ENCODE measurements around the gene CTDSPL.
"Not testable (repeated sequence)": the region's sequence is repeated elsewhere in the genome, so short reads cannot be mapped to it uniquely, and the experiment has no call there.

CTDSPL gene

GRCh38 chr3:38030126-38031021 is 168.7 kb downstream of the CTDSPL start:
- DNase-seq (ENCODE audit: insufficient read length, low spot score) (no peak), FAIRE-seq (no peak)
- TF ChIP-seq, protein P1, sequence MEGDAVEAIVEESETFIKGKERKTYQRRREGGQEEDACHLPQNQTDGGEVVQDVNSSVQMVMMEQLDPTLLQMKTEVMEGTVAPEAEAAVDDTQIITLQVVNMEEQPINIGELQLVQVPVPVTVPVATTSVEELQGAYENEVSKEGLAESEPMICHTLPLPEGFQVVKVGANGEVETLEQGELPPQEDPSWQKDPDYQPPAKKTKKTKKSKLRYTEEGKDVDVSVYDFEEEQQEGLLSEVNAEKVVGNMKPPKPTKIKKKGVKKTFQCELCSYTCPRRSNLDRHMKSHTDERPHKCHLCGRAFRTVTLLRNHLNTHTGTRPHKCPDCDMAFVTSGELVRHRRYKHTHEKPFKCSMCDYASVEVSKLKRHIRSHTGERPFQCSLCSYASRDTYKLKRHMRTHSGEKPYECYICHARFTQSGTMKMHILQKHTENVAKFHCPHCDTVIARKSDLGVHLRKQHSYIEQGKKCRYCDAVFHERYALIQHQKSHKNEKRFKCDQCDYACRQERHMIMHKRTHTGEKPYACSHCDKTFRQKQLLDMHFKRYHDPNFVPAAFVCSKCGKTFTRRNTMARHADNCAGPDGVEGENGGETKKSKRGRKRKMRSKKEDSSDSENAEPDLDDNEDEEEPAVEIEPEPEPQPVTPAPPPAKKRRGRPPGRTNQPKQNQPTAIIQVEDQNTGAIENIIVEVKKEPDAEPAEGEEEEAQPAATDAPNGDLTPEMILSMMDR (IDR thresholded peaks at IDR 0.05; ENCODE audit: insufficient read depth, missing control alignments), result no peak

DNA sequence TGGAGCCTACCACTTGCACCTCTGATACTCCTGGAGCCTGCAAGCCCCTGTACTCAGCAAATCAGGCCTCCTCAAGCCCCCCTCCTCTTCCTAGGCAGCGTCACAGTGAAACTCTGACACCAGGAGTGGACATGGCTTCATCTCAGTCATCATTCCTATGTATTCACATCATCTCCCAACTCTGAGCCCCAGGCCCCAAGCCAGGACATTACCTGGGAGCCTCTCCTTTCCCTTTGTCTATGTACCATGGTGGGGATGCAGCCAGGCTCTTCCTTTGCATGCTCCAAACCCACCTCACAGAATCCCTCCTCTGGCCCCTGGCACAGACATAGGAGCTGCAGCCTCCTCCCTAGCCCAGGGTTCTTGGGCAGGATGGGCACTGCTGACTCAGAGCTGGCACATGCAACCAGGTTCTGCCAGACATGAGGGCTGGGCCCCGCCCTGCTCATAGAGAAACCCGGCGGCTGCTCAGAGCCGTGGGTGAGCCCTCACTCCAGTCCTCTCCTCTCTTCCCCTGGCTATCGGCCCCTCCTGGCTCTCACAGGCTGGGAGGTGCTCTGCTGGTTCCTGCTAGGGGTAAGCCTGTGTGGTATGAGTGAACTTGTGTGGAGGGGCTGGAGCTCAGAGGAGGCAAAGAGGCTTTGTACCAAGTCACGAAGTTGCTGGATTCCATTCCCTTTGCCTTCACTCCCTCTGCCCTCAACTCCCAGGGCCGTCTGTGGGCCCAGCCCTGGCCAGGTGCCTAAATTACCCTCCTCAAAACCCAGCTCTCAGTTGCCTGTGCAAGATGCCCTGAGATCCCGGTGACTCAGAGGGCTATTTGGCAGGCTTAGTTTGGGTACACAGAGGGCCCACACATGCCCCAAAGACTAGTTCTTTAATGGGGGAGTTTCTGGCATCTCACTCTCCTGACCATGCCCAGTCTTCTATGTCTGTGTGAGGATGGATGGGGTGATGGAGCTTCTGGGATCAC is 169.6 kb downstream of the CTDSPL start:
- DNase-seq (ENCODE audit: insufficient read length, low spot score), result no peak
- TF ChIP-seq, protein P1 (IDR thresholded peaks at IDR 0.05; ENCODE audit: insufficient read depth, missing control alignments), result no peak
- no peak for FAIRE-seq

DNA sequence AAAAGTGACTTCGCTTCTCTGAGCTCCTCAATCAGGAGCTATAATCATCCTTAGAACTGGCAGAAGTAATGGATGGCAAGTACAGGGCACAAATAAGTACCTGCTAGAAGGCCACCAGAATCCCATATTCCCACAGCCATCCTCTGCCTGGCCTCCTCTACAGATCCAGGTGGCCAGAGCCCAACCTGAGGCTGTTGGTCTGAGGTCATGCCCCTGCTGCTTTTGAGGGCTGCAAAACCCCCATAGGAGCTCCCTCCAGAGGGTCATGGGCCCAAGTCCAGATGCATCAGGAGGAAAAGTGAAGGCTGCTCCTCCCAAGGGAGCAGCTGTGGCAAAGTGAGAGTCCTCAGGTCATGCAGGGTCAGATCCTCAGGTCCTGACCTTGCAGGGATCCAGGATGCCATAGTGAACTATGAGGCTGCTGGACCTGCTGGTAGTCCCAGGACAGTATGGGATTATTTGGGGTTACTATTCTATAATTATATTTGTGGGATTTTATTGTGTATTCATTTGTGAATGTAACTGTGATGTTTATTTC is 170.7 kb downstream of the CTDSPL start:
- FAIRE-seq (no peak), DNase-seq (ENCODE audit: insufficient read length, low spot score) (no peak)
- TF ChIP-seq, protein P1 (IDR thresholded peaks at IDR 0.05; ENCODE audit: insufficient read depth, missing control alignments), result no peak

GRCh38 chr3:38033586-38033985 is 171.9 kb downstream of the CTDSPL start:
- not testable (repeated sequence) for DNase-seq (ENCODE audit: insufficient read length, low spot score); FAIRE-seq
